ENCODE results near the gene CCNDBP1.

- no peak for TF ChIP-seq CTCF (conservative IDR thresholded peaks at IDR 0.05)
- no peak for TF ChIP-seq ZFX (IDR thresholded peaks at IDR 0.05)
Observed at GRCh38 chr15:43189296-43189695, 4.1 kb downstream of the CCNDBP1 start.
